ENCODE data around the gene COL23A1. TPM values are rescaled to one million over a fixed set of nuclear protein-coding genes. Genes with fewer than 3 reads are reported as not detected.

The COL23A1 gene
- total and polyA plus RNA-seq, 2 of the 13 experiments (the other 11 are each of a cell fraction or from before 2014, with no cell fraction given), result not detected

DNA sequence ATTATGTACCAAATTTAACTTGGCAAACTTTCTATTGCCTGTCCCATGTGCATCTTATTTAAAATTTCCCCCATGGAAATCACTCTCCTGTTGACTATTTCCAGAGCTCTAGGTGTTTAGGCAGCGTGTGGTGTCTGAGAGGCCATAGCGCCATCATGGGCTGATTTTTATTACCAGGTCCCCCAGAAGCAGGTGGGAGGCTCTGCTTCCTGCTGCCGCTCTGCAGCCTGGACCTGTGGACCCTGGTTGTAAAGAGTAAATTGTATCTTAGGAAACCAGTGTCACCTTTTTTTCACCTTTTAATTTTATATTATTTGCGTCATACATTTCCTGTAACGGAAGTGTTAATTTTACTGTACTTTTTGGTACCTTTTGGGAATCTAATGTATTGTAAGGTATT is 379.5 kb downstream of the COL23A1 start:
- H3K4me3 ChIP-seq (replicated peaks in 1 of 3; ENCODE audit: insufficient read depth in 1 of 3, low read depth in 2 of 3, low read length in 3 of 3), result no peak overlapping the region
- intact Hi-C loops (cut with micrococcal nuclease; ENCODE audit: unreplicated experiment), result no loop called here
- DNase-seq (ENCODE audit: low spot score) (no peak), ATAC-seq (no peak), FAIRE-seq (no peak)
- in situ Hi-C loops (cut with HindIII; ENCODE audit: extremely low pct_ligation_motif_present, low pct_unique_long_range_greater_than_20kb), result no loop called here
- H3K79me2 ChIP-seq (ENCODE audit: insufficient read depth, low read length), result peaks cover 22% of the 10 kb centered on the region
- H2AFZ ChIP-seq (ENCODE audit: low read length), result no peak overlapping the region
- H3K9me3 ChIP-seq (ENCODE audit: low read length), result no peaks in the 10 kb centered on the region
- 98% methylated on average over 5 of the region's 5 CpGs for WGBS (ENCODE audit: low lambda C conversion rate)
- peaks cover 33% of the 10 kb centered on the region for H4K20me1 ChIP-seq (ENCODE audit: insufficient read depth, low read length)
- H3K4me1 ChIP-seq (ENCODE audit: insufficient read depth, low read length), result peaks cover 46% of the 10 kb centered on the region
- no peak overlapping the region for H3K9ac ChIP-seq (ENCODE audit: insufficient read depth, low read depth, low read length)
- no peak overlapping the region for H3K4me2 ChIP-seq (ENCODE audit: low read depth, low read length)
- H3K27ac ChIP-seq (ENCODE audit: extremely low read length, insufficient read depth, low read length), result no peak overlapping the region
- no peaks in the 10 kb centered on the region; a peak in 1 of 5 replicates for H3K27me3 ChIP-seq (ENCODE audit: control insufficient read depth in 1 of 2, insufficient read depth in 2 of 2, low read length in 2 of 2)
- BruUV-seq (replicated peaks), result no TSS peak
- no peak for TF ChIP-seq FLYWCH1 (CRISPR knock-in tag; IDR thresholded peaks at IDR 0.05)
- no peak for TF ChIP-seq CENPX (CRISPR knock-in tag; IDR thresholded peaks at IDR 0.05)
- TF ChIP-seq MZF1 (CRISPR knock-in tag; IDR thresholded peaks at IDR 0.05; ENCODE audit: borderline replicate concordance), result no peak
- TF ChIP-seq ZMYM2 (CRISPR knock-in tag; IDR thresholded peaks at IDR 0.05), result no peak
- no peak for TF ChIP-seq PRMT3 (CRISPR knock-in tag; IDR thresholded peaks at IDR 0.05; ENCODE audit: borderline replicate concordance, low read depth)
- no peak for TF ChIP-seq U2AF2 (IDR thresholded peaks at IDR 0.05; ENCODE audit: low read depth, low read length)
- no peak for TF ChIP-seq TSC22D2 (CRISPR knock-in tag; IDR thresholded peaks at IDR 0.05; ENCODE audit: borderline replicate concordance)
- TF ChIP-seq AKNA (CRISPR knock-in tag; IDR thresholded peaks at IDR 0.05; ENCODE audit: borderline replicate concordance), result no peak
- TF ChIP-seq XBP1 (CRISPR knock-in tag; IDR thresholded peaks at IDR 0.05), result no peak
- no peak for TF ChIP-seq ZNF687 (CRISPR knock-in tag; IDR thresholded peaks at IDR 0.05)
- no peak for TF ChIP-seq TOE1 (CRISPR knock-in tag; IDR thresholded peaks at IDR 0.05)
- TF ChIP-seq MIXL1 (CRISPR knock-in tag; IDR thresholded peaks at IDR 0.05), result no peak
- POLR2A ChIA-PET, result interaction anchor here (1.6 kb wide), 1 partner anchor 20 kb away, joined by 5 read pairs; no protein-coding TSS in a partner anchor
- H3K36me3 ChIP-seq (replicated peaks in 1 of 2; ENCODE audit: control insufficient read depth in 1 of 2, insufficient read depth in 2 of 2, low read length in 2 of 2), result peaks cover 20 to 97% of the 10 kb centered on the region in 2 experiments
- CTCF ChIA-PET (ENCODE audit: low intra/inter-chr PET ratio, low total read pairs), result no interaction called here
